Stimulated activated CD8-positive, alpha-beta memory T cell treated with anti-CD3 and anti-CD28 coated beads, Interleukin-15, amount 100 ng/mL, for 24 hours (primary cell): ENCODE data around the gene FAM47E.
"Not testable (repeated sequence)": the region's sequence is repeated elsewhere in the genome, so short reads cannot be mapped to it uniquely, and the experiment has no call there.

Experiments used
- DNase-seq: peaks from one replicate; pipeline ENCODE4 v3.0.0-alpha.2; 2020; ENCODE audit warnings: low read depth

Gene FAM47E

GRCh38 chr4:76270244-76271175 is 19.0 kb downstream of the FAM47E start:
- DNase-seq: no peak

DNA sequence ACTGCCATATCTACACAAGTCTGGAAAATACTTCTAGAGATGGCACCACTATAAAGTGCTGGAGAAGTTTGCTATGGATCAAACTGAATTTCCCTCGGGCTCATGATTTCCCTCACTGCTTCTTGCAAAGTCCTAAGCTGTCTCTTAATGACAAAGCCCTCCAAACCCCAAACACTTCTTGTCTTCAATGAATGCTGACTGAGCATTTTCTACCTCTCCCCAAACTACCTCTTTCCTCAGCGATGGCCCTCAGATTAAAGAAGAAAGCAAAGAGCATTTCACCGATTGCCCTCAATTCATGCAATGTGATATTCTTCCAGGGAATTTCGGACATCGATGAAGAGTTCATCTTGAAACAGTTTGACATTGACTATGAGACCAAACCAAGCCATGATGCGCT is 19.7 kb downstream of the FAM47E start:
- DNase-seq: no peak

DNA sequence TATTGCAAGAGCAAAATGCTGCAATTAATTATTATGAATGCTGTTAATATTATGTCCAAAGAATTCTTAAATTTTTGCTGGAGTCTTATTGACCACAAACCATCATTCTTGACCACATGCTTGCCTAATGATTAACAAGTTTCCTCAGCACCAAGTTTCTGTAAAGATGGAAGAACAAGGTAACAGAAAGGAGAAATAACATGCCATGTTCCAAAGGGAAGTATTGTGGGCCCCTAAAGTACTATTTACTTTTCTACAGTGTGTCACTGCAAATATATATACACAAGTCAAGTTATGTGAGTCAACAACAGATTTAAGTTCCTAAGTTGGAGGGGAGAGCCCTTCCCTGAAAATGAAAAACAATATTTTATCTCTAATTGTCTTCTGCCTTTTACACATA is 20.6 kb downstream of the FAM47E start:
- no peak for DNase-seq

DNA sequence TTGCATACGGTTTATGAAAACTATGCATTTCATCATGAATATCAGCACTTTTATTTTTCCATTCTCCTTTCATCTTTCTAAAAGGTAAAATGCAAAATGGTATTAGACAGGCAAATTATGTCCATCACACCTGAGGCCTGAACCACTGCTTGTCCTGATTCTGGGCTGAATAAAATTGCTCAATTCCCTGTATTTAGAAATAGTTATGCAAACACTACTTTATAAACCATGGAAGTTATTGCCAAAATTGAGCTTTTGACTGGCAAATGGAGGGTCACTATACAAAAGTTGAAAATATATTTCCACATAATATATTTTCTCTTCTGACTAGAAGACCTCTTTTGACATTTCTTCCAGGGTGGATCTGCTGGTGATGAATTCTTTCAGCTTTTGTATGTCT is 21.1 kb downstream of the FAM47E start:
- no peak for DNase-seq

DNA sequence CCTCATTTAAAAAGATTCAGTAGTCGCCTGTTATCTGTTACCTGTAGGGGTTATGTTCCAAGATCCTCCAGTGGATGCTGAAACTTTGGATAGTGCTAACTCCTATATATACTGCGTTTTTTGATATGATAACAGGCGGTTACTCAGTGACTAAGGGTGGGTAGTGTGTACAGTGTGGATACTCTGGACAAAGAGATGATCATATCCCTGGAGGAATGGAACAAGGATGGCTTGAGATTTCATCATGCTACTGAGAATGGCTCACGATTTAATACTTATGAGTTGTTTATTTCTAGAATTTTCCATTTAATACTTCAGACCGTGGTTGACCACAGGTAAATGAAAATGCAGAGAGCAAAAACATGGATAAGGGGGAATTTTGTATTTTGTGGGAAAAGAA is 21.5 kb downstream of the FAM47E start:
- DNase-seq: no peak

DNA sequence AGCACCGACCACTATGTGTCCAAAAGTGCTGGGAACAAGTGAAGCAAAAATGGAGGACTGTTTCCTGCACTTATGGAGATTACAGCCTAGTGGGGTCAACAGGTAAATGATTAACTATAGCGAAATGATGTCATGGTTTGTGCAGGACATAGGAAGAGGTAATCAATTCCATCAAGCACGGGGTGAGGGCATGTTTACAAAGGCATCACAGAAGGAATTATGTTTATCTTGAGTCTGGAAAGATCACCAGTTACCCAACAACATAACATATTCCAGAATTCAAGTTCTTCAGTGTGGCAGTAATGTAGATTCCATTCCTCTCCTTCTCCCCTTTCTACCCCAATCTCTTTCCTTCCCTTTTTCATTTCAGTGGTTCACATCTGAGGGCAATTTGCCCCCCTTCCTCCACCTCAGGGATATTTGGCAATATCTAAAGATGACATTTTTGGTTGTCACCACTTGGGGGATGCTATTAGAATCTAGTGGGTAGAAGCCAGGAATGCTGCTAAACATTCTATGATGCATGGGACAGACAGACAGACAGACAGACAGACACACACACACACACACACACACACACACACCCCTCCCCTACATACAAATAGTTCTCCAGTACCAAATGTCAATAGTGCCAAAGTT is 24.1 kb downstream of the FAM47E start:
- no peak for DNase-seq

GRCh38 chr4:76276813-76277212 is 25.3 kb downstream of the FAM47E start:
- no peak for DNase-seq

DNA sequence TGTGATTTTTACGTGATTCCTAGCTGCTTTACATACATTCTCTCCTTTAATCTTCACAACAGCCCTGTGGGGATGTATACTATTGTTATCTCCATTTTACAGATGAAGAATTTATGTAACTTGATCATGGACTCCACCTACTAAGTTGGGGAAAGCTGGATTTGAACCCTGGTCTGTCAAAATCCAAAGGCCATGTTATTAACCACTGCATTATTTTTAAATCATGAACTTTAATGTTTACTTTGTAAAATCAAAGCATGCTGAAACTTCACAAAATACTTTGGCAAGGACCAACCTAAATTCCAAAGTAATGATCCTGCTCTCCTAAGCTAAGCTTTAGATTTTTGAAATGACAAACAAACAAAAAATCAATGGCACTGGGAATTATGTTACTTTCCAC is 26.1 kb downstream of the FAM47E start:
- DNase-seq: no peak

- DNase-seq: no peak
Observed at GRCh38 chr4:76278583-76278982, 27.1 kb downstream of the FAM47E start.

DNA sequence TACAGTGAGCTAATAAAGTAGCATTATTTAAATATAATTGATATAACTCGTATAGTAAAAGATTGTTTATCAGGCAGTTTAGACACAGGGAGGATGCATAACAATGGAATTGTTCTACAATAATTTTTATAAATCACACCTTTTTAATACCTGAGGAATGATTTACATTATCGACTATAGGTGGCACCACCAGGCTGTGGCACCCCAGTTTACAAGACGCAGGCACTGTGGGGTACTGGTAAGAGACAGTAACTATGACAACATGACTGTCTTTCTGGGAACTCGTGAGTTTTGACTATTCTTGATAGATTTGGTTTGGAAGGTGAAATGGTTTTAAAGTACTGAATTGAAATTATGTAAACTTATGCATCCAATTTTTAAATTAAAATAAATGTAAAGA is 27.9 kb downstream of the FAM47E start:
- DNase-seq: no peak

GRCh38 chr4:76280488-76281441 is 29.2 kb downstream of the FAM47E start:
- DNase-seq: no peak

- not testable (repeated sequence) for DNase-seq
Observed at GRCh38 chr4:76281594-76281993, 30.1 kb downstream of the FAM47E start.

DNA sequence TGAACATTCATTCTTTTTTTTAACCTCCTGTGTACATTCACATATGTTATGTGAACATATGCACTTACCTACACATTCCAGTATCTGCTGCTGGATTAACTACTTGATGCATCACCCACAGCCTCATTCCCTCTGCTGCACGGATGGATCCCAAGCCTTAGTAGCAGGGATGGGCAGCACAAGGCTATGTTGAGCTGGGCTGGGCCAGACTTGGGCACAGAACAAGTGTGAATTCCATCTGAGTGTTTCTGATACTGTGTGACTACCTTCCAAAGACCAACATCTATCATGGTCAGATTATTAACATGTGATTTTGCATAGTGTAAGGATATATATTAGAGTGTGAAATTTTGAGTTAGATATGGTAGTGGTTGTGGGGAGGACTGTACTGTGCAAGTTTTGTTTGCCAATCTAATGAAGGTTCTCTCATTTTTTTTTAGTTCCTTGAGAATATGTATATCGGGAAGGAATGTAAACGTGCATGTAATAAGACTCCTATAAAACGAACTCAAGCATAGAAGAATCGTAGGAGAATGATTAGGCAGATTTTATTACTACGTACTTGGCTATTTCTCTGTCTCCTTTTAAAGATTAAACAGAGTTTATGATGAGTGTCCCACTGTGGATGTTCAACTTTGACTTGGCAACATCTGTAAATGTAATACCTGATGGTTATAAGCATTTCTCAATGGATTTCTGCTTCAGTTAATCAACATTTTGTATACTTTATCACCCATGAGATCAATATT is 31.6 kb downstream of the FAM47E start:
- DNase-seq: no peak

DNA sequence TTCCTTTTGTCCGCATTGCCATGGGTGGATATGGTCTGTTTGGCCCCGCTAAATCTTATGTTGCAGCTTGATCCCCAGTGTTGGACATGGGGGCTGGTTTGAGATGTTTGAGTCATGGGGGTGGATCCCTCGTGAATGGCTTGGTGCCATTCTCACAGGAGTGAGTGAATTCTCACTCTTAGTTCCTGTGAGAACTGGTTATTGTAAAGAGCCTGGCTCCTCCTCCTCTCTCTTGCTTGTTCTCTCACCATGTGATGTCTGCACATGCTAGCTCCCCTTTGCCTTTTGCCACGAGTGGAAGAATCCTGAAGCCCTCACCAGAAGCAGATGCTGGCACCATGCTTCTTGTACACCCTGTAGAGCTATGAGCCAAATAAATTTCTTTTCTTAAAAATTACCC is 32.4 kb downstream of the FAM47E start:
- DNase-seq: no peak

DNA sequence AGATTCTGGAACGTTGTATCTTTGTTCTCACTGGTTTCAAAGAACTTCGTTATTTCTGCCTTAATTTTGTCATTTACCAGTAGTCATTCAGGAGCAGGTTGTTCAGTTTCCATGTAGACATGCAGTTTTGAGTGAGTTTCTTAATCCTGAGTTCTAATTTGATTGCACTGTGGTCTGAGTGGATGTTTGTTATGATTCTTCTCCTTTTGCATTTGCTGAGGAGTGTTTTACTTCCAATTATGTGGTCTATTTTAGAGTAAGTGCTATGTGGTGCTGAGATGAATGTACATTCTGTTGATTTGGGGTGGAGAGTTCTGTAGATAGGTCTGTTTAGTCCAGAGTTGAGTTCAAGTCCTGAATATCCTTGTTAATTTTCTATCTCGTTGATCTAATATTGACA is 36.3 kb downstream of the FAM47E start:
- not testable (repeated sequence) for DNase-seq

DNA sequence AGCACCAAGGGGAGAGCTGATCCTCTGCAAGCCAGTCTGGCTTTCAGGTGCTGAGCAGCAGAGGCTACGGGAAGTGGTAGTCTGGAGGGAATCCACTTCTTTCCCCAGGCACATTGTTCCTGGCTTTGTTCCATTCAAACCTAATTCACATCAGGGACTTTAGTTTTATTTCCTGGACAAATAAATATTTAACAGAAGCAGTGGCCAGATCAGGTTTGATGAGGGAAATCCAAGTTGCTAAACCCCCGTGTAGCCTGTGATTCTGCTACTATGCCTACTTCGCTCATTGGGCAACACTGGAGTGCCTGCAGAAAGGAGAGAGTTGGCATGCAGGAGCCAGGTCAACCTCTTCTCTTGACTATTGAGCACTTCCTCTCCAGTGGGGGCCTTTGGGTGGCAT is 41.2 kb downstream of the FAM47E start:
- DNase-seq: no peak

GRCh38 chr4:76293772-76294171 is 42.3 kb downstream of the FAM47E start:
- DNase-seq: no peak

- DNase-seq: no peak
Observed at GRCh38 chr4:76296286-76296820, 44.8 kb downstream of the FAM47E start.

DNA sequence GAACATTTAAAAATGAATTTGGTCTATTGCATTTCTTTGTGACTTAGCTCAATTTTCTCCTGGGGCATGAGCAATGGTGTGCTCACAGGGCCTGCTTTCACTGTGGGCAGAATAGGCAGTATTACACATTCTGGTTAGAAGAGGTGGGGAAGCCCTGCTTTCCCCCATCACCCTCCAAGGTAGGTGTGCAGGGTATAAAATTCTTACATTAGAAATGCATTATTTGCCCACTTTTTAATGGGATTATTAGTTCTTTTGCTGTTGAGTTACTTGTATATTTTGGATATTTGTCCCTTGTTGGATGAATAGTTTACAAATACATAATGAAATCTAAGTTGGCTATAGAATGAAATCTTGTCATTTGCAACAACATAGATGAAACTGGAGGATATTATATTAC is 46.7 kb downstream of the FAM47E start:
- DNase-seq: no peak

DNA sequence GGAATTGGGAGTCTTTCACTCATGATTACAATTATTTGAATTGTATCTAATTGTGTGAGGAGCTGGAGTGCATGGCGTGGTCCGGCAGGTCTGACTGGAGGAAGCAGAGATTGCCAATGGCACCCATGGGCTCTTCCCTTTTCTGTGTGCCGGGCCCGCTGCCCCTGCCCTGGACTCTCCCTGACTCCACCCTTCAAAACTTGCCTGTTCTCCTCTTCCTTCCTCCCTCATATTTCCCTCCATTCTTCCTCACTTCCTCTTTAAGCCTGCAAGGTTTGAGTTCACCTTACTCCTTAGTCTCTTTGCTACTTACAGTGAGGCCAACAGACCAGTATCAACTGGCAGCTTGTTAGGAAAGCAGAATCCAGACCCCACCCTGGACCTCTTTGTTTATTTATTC is 48.5 kb downstream of the FAM47E start:
- DNase-seq: no peak

DNA sequence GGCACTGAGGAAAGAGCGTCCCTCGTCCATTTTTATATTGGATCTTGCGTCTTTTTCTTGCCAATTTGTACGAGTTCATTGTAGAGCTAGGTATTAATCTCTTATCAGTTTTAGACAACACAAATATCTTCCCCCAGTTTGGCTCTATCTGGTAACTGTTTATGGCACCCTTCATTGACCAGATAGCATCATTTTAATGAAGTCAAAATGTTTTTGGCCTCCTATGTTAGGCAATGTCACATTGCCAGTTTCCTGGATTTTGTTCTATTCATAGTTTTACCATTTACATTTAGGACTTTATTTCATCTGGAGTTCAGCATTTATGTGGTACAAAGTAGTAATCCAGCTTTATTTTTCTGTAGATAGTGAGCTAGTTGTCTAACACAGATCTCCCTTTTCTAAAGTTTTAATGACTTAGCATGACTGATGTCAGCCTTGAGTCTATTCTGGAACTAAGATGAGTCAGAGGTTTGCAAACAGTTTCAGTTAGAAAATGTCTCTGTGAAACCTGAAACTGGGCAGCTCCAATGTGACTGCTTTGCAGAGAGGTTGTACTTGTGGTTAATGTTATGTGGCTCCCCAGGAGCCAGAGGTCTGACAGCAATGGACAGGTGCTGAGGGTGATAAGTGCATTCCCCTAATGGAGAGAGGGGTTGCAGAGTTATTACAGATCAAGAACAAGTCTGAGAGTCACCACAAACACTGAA is 49.7 kb downstream of the FAM47E start:
- no peak for DNase-seq
